GM03348 (cell line): Measurements from ENCODE around the gene CDCA8.

Experiments
- DNase-seq: peaks from one replicate; pipeline ENCODE4 v3.0.0; 2012; ENCODE audit warnings: low spot score

CDCA8 gene

DNA sequence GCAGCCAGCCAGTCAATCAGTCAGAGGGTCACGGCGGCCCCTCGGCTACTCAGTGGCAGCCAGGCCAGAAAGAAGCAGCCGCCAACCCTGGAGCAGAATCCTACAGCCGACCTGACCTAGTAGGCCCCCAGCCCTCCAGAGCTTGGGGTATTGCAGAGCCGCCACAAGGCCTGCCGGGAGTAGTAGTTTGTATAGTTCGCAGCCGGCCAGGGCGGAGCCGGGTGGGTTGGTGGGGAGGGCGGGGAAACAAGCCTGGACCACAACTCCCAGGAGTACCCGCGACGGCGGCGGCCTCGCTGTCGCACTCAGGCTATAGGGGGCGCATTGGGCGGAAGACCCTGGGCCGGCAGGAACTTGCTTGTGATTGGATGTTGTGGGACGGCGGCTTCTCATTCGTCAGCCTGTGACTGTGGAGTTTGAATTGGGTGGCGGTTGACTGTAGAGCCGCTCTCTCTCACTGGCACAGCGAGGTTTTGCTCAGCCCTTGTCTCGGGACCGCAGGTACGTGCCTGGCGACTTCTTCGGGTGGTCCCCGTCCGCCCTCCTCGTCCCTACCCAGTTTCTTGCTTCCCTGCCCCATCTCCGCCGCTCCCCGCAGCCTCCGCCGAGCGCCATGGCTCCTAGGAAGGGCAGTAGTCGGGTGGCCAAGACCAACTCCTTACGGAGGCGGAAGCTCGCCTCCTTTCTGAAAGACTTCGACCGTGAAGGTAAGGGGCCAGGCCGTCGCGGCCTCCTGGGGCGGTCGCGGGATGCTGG lies at the start of gene CDCA8:
TSS of gene CDCA8 (plus strand) at position 439 of the 756 bp plus-strand sequence. CDS start at position 614, 175 bp downstream.
- DNase-seq: peak; percentile 99

DNA sequence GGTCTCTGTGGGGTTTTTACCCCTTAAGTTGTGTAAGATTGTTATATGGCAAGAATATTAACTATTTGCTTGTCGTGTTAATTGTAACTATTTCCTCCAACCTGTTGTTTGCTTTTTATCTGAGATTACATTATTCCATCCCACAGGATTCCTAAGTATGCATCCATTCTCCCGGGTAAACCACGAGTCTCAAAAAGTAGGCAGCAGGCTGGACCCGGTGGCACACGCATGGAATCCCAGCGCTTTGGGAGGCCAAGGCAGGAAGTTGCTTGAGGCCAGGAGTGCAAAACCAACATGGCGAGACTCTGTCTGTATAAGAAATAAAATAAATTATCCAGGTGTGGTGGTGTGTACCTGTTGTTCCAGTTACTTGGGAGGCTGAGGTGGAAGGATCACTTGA lies 45.0 kb upstream of the CDCA8 start:
- no peak for DNase-seq

DNA sequence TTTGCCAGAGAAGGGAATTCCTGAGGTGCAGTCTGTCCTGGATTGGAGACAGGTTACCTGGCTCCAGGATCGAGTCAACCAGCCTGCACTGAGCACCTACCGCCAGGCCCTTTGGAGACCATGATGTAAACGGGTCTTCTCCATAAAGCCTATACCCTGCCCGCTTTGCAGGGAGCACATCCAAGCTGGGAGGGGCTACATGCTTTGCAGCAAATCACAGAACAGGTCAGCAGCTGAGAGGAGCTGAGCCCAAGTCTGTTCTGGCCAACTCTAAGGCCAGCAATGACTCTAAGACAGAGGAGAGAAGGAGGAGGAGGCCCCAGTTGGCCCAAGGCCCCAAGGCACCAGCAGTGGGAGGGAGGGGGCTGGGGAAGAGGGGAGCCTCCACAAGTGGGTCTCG lies 42.1 kb upstream of the CDCA8 start:
- no peak for DNase-seq

DNA sequence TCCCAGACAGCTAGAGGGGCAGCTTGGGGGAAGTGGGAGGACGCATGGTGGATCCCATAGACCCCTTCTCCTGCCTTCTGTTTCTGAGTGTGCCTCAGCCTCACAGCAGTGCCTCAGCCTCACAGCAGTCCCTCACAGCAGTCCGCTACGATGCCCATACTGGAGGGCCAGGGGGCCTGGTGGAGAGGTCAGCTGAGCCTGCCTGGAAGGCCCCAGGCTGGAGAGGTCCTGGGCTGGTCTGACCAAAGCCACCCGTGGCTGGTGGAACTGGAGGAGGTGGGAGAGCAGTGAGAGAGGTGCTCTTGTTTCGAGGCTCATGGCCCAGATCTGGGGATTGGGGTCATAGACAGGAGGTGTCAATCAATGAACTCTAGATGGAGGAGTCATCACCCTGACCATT lies 41.6 kb upstream of the CDCA8 start:
- no peak for DNase-seq

DNA sequence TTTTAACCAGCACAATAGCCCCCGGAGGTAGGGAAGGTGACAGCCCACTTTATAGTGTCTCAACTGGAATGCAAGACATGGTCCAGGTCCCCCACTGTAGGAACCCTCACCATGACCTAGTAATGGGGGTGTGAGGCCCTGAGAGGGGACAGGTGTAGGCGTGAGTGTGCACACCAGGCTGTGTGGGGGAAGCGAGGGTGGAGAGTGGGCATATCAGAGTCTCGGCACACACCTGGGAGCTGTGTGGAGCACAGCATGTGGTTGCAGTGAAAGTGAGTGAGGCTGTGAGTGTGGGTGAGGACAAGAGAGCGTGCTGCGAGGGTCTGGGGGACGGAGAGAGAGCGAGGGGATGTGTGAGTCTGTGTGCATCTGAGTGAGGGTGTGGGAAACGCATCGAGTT lies 40.5 kb upstream of the CDCA8 start:
- no peak for DNase-seq

DNA sequence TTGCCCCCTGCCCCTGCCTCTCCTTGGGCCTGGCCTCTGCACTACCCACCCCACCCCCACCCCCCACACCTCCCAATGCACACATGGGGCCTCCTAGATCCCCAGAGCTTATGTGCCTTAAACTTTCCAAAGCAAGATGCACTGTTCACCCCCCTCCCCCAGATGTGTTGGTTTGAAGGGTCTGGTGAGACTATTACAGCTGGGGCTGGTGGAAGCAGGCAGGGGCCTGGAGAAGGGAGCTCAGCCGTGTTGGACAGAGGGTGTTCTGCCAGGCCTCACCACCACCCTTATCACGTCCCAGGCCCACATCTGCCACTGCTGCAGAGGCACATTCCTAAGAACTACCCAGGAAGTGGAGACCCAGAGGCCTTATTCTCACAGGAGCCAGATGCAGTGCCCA lies 39.3 kb upstream of the CDCA8 start:
- no peak for DNase-seq

DNA sequence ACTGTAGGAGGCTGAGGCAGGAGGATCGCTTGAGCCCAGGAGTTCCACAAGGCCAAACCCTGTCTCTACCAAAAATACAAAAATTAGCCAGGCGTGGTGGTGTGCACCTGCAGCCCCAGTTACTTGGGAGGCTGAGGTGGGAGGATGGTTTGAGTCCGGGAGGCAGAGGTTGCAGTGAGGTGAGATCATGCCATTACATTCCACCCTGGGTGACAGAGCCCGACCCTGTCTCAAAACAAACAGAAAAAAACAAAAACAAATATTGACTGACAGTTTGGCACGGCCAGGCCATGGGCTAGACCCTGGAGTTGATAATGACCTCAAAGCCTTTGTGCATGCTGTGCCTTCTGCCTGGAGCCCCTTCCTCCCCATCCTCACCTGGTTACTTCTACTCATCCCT lies 38.4 kb upstream of the CDCA8 start:
- DNase-seq: no peak

DNA sequence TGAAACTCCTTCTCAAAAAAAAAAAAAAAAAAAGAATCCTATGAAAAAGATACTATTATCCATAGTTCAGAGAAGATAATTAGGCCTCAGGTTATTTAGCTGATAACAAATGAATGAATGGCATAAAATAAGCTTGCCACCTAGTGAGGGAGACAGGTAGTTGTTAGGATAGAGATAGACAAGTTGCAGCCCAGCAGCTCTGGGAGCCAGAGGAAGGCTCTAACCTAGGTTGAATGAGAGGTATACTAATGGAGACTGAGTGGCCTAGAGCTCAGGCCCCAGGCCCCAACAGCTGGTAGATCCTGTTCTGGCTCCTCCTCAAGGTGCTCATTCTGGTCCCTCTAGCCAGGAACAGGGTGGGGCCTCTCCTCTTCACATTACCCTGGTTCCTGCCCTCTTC lies 37.0 kb upstream of the CDCA8 start:
- no peak for DNase-seq

DNA sequence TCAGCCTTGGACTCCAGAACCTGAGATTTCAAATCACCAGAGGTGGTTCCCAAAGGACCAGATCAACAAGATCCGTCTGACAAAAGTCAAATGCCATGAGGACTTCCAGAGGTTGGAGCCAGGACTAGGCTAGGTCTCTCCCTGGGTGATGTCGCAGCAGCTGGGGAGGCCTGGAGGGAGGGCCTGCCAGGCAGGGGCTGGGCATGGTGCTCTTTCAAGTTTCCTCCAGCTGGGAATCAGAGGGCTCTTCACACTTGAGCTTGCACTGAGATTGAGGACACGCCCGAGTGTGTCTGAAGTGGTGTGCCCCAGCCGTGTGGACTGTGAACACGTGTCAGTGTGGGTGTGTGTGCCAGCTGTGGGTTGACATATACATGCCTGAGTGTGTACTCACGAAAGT lies 36.3 kb upstream of the CDCA8 start:
- no peak for DNase-seq

DNA sequence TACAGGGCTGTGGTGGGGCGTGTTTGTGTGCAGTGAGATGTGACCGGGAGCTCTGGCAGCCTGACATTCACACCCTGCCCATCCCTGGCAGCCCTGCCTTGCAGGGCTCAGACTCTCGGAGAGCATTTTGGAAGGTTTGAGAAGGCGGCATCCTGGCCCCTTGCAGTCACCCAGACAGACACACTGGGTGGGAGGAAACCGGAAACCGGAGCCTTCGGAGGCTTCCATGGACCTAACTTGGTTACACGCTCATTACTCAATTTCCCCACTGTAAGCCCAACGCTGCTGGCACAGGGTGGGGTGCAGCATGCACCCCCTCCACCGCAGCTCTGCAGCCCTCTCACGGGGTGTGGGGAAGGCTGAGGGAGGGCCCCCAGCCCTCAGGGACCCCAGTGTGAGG lies 35.4 kb upstream of the CDCA8 start:
- peak; percentile 33 for DNase-seq

DNA sequence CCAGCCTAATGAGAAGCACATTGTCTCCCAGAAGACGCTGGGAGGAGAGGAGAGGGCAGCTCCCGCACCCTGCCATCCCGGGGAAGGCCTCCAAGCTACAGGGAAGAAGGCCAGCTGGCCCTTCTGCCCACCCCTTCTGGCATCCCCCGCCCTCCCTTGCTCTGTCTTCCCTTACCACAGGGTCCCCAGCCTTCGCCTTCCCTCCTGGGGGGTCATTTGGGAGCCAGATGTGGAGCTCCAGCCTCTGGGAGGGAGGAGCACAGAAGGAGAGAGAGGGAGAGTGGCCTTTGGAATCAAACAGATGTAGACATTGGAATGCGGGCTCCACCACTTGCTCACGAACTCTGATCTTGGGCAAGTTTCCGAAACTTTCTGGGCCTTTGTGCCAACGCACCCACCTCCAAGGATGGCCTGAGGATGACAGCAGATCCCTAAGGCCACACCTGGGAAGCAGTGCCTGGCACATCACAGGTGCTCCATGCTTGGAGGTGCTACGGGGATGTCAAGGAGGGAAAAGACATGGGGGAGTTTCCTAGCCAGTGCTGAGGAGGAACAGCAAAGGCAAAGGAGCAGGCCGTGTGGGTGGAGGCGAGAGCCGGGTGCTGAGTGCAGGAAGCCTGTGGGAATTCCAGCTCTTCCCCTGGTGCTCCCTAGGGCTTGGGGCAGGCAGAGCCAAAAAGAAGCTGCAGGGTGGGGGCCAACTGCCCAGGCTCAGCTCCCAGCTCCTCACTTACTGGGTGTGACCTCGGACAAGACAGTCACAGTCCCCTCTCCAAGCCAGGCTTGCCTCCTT lies 34.5 kb upstream of the CDCA8 start:
- peak; percentile 68 for DNase-seq

DNA sequence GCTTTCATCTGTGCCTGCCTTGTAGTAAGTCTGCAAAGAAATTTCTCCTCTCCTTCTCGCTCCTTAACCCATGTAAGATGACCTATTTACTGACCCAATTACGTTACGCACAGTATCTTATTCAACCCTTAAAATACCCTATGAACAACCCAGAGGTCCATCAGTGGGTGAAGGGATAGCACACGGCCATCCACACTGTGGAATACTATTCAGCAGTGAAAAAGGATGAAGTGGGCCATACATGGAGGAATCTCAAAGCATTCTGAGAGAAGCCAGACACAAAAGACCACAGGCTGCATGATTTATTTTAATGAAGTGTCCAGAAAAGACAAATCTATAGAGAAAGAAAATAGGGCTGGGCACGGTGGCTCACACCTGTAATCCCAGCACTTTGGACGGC lies 33.8 kb upstream of the CDCA8 start:
- no peak for DNase-seq

DNA sequence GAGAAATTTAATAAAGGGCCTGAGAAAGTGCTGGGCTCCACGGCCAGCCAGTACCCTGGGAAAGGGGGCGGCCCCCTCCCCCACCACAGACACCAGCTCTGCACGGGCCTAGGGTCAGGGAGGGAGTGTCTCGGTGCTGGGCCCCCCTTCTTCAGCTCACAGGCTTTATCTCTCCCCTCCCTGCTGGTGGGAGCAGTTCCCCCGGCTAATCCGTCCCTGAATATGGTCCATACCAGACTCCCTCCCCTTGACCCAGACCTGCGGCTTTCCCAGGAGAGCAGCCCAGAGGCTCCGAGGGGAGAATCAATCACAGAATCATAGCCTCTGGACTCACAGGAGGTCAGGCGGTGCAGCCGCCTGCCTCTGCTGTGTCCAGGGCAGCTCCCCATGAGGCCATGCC lies 31.7 kb upstream of the CDCA8 start:
- no peak for DNase-seq

DNA sequence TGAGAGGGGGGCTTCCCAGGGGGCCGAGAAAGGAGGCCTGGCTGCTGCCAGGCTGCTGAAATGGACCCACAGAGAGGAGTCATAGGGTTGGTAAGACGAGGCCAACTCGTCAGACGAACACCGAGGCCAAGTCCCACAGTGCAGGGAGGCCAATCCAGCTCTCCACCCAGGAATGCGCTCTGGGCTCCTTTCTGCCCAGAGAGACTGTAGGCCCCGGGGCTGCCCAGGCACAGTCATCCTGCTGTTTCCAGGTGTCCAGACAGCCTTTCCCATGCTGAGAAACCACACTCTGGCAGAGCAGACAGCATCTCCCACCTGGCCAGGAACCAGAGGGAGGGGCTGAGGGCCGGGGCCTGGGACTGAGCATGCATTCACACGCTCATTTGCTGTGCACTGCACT lies 30.9 kb upstream of the CDCA8 start:
- peak; percentile 40 for DNase-seq

DNA sequence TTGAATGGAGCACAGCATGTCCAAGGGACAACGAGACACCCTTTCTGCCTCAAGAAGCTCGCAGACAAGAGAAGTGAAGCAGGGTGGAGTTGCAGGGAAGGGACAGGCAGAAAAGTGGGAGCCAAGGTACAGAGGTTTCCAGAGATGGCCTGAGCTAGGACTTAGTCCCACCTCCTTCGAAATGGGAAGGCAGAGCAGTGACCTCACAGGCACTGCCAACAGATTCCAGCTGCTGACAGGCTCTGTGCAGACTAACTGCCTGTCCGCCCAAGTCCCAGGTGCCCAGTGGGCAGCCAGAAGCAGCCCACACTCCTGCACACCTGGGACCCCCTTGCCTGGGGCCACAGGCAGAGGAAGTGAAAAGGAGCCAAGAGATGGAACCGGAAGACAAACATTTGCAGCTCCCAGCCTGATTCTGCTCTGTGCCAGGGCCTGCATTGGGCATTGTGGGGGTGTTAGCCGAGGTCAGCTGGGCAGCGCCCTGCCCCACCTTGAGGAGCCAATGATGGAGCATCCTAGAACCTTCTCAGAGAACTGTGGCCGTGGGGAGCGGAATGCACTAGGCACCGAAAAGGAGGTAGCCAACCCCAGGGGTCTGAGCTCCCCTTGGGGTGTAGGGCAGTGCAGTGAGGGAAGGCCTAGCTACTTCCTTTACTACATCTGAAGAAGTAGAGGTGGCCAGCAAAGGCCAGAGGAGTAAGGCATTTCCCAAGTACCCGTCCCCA lies 30.1 kb upstream of the CDCA8 start:
- no peak for DNase-seq

DNA sequence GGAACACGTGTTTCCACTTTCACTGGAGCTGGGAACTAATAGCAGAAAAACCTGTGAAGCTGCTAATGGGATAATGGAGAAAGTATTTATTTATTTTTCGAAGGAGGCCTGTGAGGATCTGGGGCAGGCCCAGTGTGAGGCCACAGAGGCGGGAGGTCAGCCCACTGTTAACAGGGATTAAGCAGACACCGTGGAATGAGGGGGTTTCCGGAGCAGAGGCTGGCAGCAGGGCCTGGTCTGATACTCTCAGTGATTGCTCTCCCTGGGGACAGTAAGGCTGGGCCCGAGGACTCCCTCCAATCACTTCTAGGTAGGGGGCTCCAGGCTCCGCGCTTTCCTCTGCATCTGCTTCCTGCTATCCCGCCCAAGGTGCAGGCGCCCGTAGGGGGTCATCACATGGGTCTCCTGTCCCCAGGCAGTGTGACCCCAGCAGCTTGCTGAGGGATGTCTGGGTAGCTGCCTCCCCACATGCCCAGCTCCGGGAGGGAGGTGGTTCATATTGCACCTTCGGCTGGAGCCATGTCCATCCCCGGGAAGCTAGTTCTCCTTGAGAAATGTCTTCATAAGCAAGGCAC lies 28.8 kb upstream of the CDCA8 start:
- no peak for DNase-seq

DNA sequence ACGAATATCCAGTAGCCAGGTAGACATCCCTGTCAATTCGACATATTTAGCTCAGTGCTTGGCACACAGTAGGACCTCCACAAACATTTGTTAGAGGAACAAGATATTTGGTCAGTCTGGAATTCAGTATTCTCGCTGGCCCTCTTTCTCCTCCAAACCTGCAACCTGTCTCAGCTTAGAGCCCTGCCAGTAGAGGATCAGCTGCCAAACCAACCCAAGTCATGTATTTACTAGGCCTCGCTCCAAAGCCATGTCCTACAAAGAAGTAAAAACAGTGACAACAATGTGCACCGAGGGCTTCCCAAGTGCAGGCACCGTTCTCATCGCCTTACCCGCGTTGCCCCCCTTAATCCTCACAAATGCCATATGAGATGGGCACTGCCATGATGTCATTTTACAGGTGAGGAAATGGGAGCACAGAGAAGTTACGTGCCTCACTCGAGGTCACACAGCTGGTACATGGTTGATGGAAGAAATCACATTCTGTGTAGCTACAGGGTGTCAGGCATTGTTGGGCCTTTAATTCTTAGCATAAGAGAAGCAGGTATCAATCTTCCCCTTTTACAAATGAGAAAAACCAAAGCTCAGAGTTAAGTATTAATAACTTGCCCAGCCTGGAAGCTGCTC lies 26.0 kb upstream of the CDCA8 start:
- no peak for DNase-seq

DNA sequence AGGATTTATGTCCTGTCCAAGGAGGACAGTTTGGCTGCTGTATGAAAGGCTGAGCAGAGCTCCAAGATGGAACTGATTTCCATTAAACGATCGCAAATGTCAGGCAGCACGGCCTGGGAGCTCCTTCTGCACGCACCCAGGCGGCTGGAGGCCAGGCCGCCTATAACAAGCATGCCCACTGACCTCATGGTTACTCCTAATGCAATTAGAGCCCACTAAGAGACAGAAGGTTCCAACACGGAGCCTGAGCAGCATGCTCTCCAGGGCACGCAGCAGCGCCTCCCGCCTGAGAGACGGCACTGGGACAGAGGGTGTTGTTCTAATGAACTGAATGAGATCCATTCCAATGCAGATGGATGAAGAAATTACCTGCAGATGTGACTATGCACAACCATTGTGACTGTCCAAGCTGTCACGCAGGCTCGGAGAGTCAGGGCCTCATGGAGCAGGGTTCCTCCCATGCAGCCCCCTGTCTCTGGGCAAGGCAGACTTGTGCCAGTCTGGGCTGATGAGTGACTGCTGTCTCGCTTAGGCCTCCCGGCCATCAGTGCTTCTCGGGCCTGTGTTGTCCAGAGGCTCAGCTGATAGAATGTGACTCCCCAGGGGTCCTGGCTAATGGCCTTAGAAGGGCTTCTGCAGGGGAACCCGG lies 25.2 kb upstream of the CDCA8 start:
- peak; percentile 48 for DNase-seq

DNA sequence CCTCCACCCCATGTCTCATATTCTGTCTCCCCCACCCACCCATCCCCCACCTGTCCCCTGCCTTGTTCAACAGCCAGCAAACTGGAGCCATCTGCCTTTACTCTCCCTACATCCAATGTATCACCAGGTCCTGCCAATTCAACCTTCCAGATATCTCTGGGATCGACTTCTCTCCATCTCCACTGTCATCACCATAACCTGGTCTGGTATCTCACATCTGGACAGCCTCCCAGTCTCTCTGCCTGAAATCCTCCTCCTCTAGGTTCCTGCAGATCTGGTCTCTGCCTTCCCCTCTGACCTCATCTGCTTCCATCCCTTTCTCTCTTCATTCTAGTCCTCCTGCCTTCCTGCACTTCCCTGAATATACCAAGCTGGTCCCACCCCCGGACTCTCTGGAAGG lies 22.2 kb upstream of the CDCA8 start:
- no peak for DNase-seq

DNA sequence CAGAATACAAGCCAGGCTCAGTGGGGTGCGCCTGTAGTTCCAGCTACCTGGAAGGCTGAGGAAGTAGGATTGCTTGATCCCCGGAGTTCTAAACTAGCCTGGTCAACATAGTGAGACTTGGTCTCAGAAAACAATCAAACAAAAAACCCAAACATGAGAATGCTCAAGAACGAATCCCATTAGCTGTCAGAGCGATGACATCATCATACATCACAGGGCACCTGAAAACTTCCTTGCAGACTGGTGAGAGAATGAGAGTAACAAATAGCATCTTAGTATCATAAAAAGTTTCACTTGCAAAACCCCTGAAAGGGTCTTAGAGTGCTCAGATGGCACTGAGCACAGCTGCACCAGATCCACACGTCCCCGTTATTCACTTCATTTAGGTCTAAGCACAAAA lies 21.1 kb upstream of the CDCA8 start:
- DNase-seq: no peak

DNA sequence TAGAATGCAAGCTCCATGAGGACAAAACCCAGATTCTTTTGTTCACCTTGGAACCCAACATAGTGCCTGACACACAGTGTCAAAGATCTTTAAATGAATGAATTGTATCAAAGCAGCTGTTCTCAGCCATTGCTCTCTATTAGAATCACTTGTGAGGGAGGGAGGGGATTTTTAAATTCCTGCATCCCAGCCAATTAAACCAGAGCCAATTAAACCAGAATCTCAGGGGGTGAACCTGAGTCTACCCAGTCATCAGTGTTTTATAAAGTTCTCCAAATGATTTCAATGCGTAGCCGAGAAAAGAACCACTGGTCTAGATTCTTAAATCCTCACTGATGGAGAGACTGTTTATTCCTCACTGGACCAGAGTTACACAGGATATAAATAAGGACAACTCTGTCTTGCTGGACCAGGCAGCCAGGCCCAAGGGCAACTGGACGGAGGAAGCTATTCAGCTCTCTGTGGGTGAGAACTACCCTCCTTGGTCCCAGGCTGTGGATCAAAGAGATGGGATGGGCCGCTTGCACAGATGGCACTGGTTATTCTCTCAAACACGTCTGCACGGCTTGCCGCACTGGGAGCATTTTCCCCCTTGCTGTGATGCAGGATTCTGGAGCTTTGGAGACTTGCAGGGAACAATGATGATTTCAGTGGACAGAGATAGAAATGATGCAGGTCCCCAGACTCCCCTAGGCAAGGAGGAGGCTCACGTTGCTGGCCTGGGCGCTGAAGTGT lies 20.0 kb upstream of the CDCA8 start:
- DNase-seq: no peak
